Smooth muscle cell (in vitro differentiated cells): ENCODE results near the gene TMC4. TPM values are rescaled to one million over a fixed set of nuclear protein-coding genes. Genes with fewer than 3 reads are reported as not detected.

Experiments used
- DNase-seq: peaks from one replicate; lab custom pipeline; 2025; ENCODE audit not compliant: unreplicated experiment; lab: John Stamatoyannopoulos, UW
- H2AFZ ChIP-seq: fragments of 200-600 bp; sonication (generic); 2 replicates; pipeline ENCODE4 v1.6.0; 2016; ENCODE audit warnings: antibody characterized with exemption, low read depth, mild to moderate bottlenecking
- H3F3A ChIP-seq: fragments of 200-600 bp; sonication (generic); 2 replicates; pipeline ENCODE4 v1.6.0; 2017; ENCODE audit warnings: antibody characterized with exemption, low read depth
- H3K27ac ChIP-seq: fragments of 200-600 bp; sonication (generic); 2 replicates; pipeline ENCODE4 v1.5.1; 2016; ENCODE audit warnings: low read depth, mild to moderate bottlenecking
- H3K27me3 ChIP-seq: fragments of 200-600 bp; sonication (generic); 2 replicates; pipeline ENCODE4 v1.6.1; 2016; ENCODE audit warnings: low read depth, mild to moderate bottlenecking
- H3K36me3 ChIP-seq: fragments of 200-600 bp; sonication (generic); 2 replicates; pipeline ENCODE4 v1.5.1; 2016; ENCODE audit warnings: low read depth
- H3K4me1 ChIP-seq: fragments of 200-600 bp; sonication (generic); 2 replicates; pipeline ENCODE4 v1.5.1; 2016; ENCODE audit warnings: low read depth
- H3K4me2 ChIP-seq: fragments of 200-600 bp; sonication (generic); 2 replicates; pipeline ENCODE4 v1.6.0; 2016; ENCODE audit warnings: mild to moderate bottlenecking
- H3K4me3 ChIP-seq: fragments of 200-600 bp; sonication (generic); 2 replicates; pipeline ENCODE4 v1.5.1; 2016; ENCODE audit warnings: mild to moderate bottlenecking
- H3K79me2 ChIP-seq: fragments of 200-600 bp; sonication (generic); 2 replicates; pipeline ENCODE4 v1.6.0; 2016; ENCODE audit warnings: low read depth, mild to moderate bottlenecking
- H3K9ac ChIP-seq: fragments of 200-600 bp; sonication (generic); 2 replicates; pipeline ENCODE4 v1.6.0; 2016; ENCODE audit warnings: low read depth
- H3K9me3 ChIP-seq: fragments of 200-600 bp; sonication (generic); replicated peaks from 2 replicates; pipeline ENCODE4 v1.5.1; 2016; ENCODE audit warnings: low read depth
- H4K20me1 ChIP-seq: fragments of 200-600 bp; sonication (generic); 2 replicates; pipeline ENCODE4 v1.6.0; 2016; ENCODE audit warnings: low read depth
- WGBS: methylation state at CpG from one replicate; pipeline ENCODE4 v1.1.7; 2016; ENCODE audit warnings: low lambda C conversion rate; 5-methylcytosine and 5-hydroxymethylcytosine counted together
- polyA plus RNA-seq: library from polyadenylated mRNA; unstranded; fragments of >200 nt; fragmentation: Nextera tagmentation; extraction: Ambion mirVana; gene quantifications from 2 replicates; pipeline ENCODE4 v1.2.1, GENCODE V29; 2016
- total RNA-seq: library from RNA; depleted of rRNA; stranded (reverse); fragments of >200 nt; gene quantifications from 2 replicates; pipeline ENCODE4 v1.2.3, GENCODE V29; 2014
- TF ChIP-seq, protein P1 (sequence below): fragments of 200-600 bp; sonication (generic); IDR thresholded peaks from 2 replicates; pipeline ENCODE4 v1.5.1; 2017; ENCODE audit warnings: borderline replicate concordance, mild to moderate bottlenecking, antibody characterized with exemption; ENCODE audit not compliant: insufficient read depth, poor library complexity, severe bottlenecking

The TMC4 gene
- total and polyA plus RNA-seq, 2 experiments from 2014 or later = 5.9 to 6.7 TPM

DNA sequence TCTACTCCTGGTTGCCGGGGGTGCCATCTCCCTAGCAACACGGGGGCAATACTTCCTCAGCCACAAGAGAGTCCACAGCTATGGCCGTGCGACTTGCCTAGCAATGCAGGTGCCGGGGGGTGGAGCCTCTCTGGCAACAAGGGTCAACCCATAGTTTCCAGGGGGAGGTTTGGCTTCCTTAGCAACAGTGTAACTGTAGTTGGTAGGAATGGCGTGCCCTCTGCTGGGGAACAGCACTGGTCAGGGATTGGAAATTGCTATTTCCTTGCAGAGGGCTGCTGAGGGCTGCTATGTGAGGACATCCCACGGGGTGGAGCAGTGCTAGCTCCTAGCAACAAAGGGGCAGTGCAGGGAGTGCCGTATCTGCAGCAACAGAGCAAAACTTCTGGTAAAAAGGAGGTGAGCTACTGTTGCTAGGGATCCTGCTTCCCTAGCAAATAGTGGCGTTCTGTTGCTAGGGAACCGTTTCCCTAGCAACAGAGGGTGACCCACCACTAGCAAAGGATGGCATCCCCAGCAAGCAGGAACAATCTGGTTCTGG lies 7.0 kb upstream of the TMC4 start:
- Histone ChIP-seq H3K27me3 (no peaks in the 10 kb centered on the region), H3K4me1 (no peaks in the 10 kb centered on the region), H3K36me3 (no peaks in the 10 kb centered on the region), H3K27ac (no peak overlapping the region), H2AFZ (no peak overlapping the region), H3K9ac (no peak overlapping the region), H4K20me1 (no peaks in the 10 kb centered on the region), H3K4me3 (no peak overlapping the region), H3F3A (no peaks in the 10 kb centered on the region), H3K79me2 (no peaks in the 10 kb centered on the region), H3K9me3 (no peaks in the 10 kb centered on the region), H3K4me2 (no peak overlapping the region)
- 73% methylated on average over 10 of the region's 10 CpGs for WGBS
- no peak for DNase-seq
- TF ChIP-seq, protein P1, sequence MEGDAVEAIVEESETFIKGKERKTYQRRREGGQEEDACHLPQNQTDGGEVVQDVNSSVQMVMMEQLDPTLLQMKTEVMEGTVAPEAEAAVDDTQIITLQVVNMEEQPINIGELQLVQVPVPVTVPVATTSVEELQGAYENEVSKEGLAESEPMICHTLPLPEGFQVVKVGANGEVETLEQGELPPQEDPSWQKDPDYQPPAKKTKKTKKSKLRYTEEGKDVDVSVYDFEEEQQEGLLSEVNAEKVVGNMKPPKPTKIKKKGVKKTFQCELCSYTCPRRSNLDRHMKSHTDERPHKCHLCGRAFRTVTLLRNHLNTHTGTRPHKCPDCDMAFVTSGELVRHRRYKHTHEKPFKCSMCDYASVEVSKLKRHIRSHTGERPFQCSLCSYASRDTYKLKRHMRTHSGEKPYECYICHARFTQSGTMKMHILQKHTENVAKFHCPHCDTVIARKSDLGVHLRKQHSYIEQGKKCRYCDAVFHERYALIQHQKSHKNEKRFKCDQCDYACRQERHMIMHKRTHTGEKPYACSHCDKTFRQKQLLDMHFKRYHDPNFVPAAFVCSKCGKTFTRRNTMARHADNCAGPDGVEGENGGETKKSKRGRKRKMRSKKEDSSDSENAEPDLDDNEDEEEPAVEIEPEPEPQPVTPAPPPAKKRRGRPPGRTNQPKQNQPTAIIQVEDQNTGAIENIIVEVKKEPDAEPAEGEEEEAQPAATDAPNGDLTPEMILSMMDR = no peak

GRCh38 chr19:54179262-54179852 lies 6.4 kb upstream of the TMC4 start:
- TF ChIP-seq, protein P1 = no peak
- H2AFZ ChIP-seq = no peak overlapping the region
- no peak overlapping the region for H3K4me3 ChIP-seq
- H3K79me2 ChIP-seq = no peaks in the 10 kb centered on the region
- no peak overlapping the region for H3K4me2 ChIP-seq
- no peaks in the 10 kb centered on the region for H3K36me3 ChIP-seq
- no peak overlapping the region for H3K9ac ChIP-seq
- H3K4me1 ChIP-seq = no peaks in the 10 kb centered on the region
- H3K9me3 ChIP-seq = no peaks in the 10 kb centered on the region
- H3K27me3 ChIP-seq = no peaks in the 10 kb centered on the region
- no peak for DNase-seq
- no peaks in the 10 kb centered on the region for H3F3A ChIP-seq
- H4K20me1 ChIP-seq = no peaks in the 10 kb centered on the region
- no peak overlapping the region for H3K27ac ChIP-seq
- 97% methylated on average over 10 of the region's 10 CpGs for WGBS

DNA sequence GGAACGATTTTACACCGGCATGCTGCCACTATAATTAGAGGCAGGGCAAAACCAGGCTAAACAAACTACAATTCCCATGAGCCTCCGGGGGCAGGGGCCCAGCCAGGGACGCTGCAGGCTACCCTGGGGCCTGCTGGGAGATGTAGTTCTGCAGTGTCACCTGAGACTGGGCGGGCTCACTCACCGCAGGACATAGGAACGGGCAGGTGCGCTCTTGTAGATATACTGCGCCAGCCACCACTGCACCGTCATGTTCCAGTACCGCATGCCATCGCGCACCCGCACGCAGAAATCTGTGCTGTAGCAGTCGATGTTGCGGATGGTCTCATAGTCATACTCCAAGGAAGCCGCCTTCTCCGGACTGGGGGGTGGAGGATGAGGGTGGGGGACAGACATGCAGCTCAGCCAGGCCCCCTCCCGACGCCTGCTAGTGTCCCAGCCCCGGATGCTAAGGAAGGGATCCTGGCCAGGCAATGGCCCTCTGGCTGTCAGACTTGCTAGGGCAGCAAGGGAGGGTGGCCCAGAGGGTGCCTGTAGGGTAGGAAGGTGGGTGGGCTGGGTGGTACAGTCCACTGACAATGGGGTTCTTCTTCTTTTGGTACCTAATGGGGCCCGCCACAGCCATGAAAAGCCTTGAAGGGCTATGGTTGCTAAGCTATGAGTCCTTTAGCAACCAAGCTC lies 5.8 kb upstream of the TMC4 start:
- Histone ChIP-seq H4K20me1 (no peaks in the 10 kb centered on the region), H3F3A (no peaks in the 10 kb centered on the region), H3K4me1 (no peaks in the 10 kb centered on the region), H3K9ac (no peak overlapping the region), H2AFZ (no peak overlapping the region), H3K4me2 (no peak overlapping the region), H3K79me2 (no peaks in the 10 kb centered on the region), H3K4me3 (no peak overlapping the region), H3K9me3 (no peaks in the 10 kb centered on the region), H3K27ac (no peak overlapping the region), H3K36me3 (no peaks in the 10 kb centered on the region), H3K27me3 (no peaks in the 10 kb centered on the region)
- 90% methylated on average over 23 of the region's 23 CpGs for WGBS
- TF ChIP-seq, protein P1 = no peak
- no peak for DNase-seq
